ENCODE results near the gene INPP4A. TPM values are rescaled to one million over a fixed set of nuclear protein-coding genes. Genes with fewer than 3 reads are reported as not detected.
A peak's percentile ranks its signal among the peaks of the same experiment; 100 is the strongest.

Gene INPP4A
- total and polyA plus RNA-seq, 8 donors = 1.5 to 65.3 (median 12.2) TPM

DNA sequence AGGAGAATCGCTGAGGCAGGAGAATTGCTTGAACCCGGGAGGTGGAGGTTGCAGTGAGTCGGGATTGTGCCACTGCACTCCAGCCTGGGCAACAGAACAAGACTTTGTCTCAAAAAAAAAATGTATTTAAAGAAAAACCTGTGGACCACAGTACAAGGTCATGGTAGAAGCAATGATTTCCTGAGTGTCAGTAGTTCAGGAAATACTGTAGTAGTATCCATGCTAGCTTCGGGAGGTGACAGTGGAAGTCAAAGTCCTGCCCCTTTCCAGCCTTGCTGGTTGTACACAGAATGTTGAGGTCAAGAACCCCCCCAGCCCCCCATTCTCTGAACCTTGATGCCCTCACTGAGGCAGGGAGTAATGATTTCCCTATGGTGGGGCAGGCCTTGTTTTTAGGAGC is 56.6 kb downstream of the INPP4A start:
- H3K4me1 ChIP-seq = peaks cover 13 to 62% (median 36%) of the 10 kb centered on the region in 4 donors
- 89 to 96% (median 94%) methylated on average over 4 of the region's 4 CpGs for WGBS, 5 donors
- no peak for DNase-seq
- H3K36me3 ChIP-seq = peaks cover 0 to 3% (median 0%) of the 10 kb centered on the region in 4 donors
- TF ChIP-seq EP300 (IDR thresholded peaks at IDR 0.05) = no peak
- TF ChIP-seq, protein P1, sequence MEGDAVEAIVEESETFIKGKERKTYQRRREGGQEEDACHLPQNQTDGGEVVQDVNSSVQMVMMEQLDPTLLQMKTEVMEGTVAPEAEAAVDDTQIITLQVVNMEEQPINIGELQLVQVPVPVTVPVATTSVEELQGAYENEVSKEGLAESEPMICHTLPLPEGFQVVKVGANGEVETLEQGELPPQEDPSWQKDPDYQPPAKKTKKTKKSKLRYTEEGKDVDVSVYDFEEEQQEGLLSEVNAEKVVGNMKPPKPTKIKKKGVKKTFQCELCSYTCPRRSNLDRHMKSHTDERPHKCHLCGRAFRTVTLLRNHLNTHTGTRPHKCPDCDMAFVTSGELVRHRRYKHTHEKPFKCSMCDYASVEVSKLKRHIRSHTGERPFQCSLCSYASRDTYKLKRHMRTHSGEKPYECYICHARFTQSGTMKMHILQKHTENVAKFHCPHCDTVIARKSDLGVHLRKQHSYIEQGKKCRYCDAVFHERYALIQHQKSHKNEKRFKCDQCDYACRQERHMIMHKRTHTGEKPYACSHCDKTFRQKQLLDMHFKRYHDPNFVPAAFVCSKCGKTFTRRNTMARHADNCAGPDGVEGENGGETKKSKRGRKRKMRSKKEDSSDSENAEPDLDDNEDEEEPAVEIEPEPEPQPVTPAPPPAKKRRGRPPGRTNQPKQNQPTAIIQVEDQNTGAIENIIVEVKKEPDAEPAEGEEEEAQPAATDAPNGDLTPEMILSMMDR (IDR thresholded peaks at IDR 0.05) = no peak
- TF ChIP-seq POLR2AphosphoS5 (IDR thresholded peaks at IDR 0.05) = no peak
- peaks cover 0 to 11% (median 5%) of the 10 kb centered on the region in 4 donors for H3K9me3 ChIP-seq
- H3K27me3 ChIP-seq = no peaks in the 10 kb centered on the region
- intact Hi-C loops (cut with DNase I; ENCODE audit: low total_unique reads) = no loop called here
- H3K4me3 ChIP-seq = no peak overlapping the region
- H3K27ac ChIP-seq = no peak overlapping the region

DNA sequence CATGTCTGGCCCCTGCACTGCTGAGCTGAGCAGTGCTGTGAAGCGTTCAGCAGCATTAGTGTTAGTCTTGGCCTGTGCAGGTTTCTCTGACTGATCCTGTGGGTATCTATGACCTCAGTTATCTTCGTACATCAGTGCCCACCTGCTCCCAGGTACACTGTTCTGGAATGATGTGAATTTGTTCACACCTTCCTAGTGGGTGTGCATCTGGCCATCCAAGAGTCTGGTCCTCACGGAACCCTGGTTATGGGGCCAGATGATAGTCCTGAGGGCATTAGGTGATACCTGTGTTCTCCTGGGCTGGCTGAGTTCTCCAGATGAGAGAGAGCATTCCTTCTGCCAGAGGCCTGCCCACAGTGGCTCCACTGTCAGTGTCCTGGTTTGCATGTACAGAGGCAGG is 57.2 kb downstream of the INPP4A start:
- no peak for DNase-seq

DNA sequence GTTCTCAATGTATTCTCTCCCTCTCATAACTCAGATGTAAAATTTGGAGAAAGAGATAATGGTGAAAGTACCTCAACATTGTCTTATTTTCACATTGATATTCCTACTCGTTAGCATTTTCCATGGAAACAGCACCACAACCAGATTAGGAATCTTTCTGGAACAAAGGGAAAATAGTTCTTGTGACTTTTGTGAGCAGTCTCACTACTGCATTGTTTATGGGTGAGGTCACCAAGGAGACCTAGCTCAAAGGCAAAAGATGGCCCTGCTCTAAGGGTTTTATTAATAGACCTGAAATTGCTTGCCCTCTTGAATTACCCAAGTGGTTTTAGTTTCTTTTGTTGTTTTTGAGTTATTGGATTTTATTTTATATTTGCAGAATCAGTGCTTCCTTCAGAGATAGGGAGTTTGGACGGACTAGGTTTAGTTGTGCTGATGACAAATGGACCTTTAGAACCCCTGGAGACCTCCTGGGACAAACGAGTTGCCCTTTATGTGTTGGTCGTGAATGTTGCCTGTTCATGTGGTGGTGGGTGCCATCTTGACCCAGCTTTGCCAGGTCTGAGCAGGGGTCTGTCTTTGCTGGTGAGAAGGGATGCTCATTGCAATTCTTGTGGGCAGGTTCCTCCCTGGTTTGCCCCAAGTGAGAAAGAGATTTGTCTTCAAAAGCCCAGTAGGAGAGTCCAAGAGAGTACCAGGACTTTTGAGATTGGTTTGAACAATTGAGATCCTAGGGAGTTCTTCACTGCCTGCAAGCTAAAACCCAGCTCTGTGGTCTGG is 58.1 kb downstream of the INPP4A start:
- H3K4me1 ChIP-seq = peaks cover 16 to 78% (median 39%) of the 10 kb centered on the region in 4 donors
- no peak for TF ChIP-seq POLR2AphosphoS5 (IDR thresholded peaks at IDR 0.05)
- TF ChIP-seq POLR2A (IDR thresholded peaks at IDR 0.05) = no peak
- TF ChIP-seq, protein P1 (IDR thresholded peaks at IDR 0.05) = no peak
- TF ChIP-seq EP300 (IDR thresholded peaks at IDR 0.05) = no peak
- no peaks in the 10 kb centered on the region for H3K27me3 ChIP-seq
- H3K36me3 ChIP-seq = peaks cover 0 to 4% (median 1%) of the 10 kb centered on the region in 4 donors
- peak in 1 of 2 donors; percentile 54 for DNase-seq
- H3K27ac ChIP-seq = peak overlapping the region in 3 of 5 donors; percentile 8 to 86 (median 26)
- H3K9me3 ChIP-seq = no peaks in the 10 kb centered on the region
- intact Hi-C loops (cut with DNase I; ENCODE audit: low total_unique reads) = no loop called here
- H3K4me3 ChIP-seq = no peak overlapping the region
- WGBS, 5 donors = 81 to 85% (median 83%) methylated on average over 4 of the region's 4 CpGs

More for the DNA sequence above, 57.2 kb downstream of the INPP4A start:
- H3K27ac ChIP-seq = peak overlapping the region in 1 of 5 donors; percentile 8
- 90 to 100% (median 94%) methylated on average over 2 to 3 of the region's 3 CpGs for WGBS, 5 donors
- H3K4me1 ChIP-seq = peaks cover 13 to 69% (median 36%) of the 10 kb centered on the region in 4 donors
- peaks cover 0 to 7% (median 2%) of the 10 kb centered on the region in 4 donors for H3K9me3 ChIP-seq
- H3K36me3 ChIP-seq = peaks cover 0 to 4% (median 1%) of the 10 kb centered on the region in 4 donors
- H3K27me3 ChIP-seq = no peaks in the 10 kb centered on the region
- intact Hi-C loops (cut with DNase I; ENCODE audit: low total_unique reads) = no loop called here
- H3K4me3 ChIP-seq = no peak overlapping the region
- TF ChIP-seq, protein P1 (IDR thresholded peaks at IDR 0.05) = no peak
- no peak for TF ChIP-seq POLR2A (IDR thresholded peaks at IDR 0.05)
- TF ChIP-seq EP300 (IDR thresholded peaks at IDR 0.05) = no peak
- no peak for TF ChIP-seq POLR2AphosphoS5 (IDR thresholded peaks at IDR 0.05)

DNA sequence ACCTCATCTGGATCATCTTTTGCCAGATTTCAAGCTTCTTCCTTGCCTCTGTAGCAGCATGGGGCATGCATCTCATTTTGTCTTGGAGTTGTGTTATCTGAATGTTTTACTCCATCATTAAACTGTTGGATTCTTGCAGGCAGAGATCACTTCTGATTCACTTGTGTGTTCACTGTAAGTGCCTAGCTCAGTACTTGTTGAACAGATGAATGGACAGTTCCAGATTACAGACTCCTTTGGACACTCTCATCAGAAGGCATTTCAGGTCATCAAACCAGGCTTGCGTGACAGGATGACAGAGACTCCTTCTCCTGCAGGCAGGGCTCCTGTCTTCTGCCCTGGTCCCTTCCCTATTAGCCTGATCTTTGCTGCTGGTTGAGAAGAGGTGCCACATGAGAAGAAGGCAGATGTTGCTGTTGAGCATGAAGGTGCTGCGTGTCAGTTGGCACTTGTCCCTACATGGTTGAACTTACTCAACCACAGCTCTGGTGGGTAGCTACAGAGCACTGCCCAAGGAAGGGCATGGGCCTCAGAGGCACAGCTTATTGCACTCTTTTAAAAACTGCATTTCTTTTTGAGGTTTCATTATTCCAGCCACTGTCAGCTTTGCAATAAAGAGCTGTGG is 58.9 kb downstream of the INPP4A start:
- intact Hi-C loops (cut with DNase I; ENCODE audit: low total_unique reads) = no loop called here
- peak overlapping the region in 4 of 5 donors; percentile 66 to 86 (median 72) for H3K27ac ChIP-seq

More for the DNA sequence above, 58.9 kb downstream of the INPP4A start:
- peaks cover 0 to 4% (median 1%) of the 10 kb centered on the region in 4 donors for H3K36me3 ChIP-seq
- peaks cover 21 to 82% (median 46%) of the 10 kb centered on the region in 4 donors for H3K4me1 ChIP-seq
- no peak for DNase-seq
- H3K4me3 ChIP-seq = no peak overlapping the region
- H3K27me3 ChIP-seq = no peaks in the 10 kb centered on the region
- TF ChIP-seq, protein P1 (IDR thresholded peaks at IDR 0.05) = no peak
- no peak for TF ChIP-seq POLR2A (IDR thresholded peaks at IDR 0.05)
- no peak for TF ChIP-seq EP300 (IDR thresholded peaks at IDR 0.05)
- no peaks in the 10 kb centered on the region for H3K9me3 ChIP-seq
- WGBS, 5 donors = 82 to 93% (median 91%) methylated on average over 2 of the region's 2 CpGs
